PC-9 (cell line): ENCODE measurements around the gene UBAP1. TPM values are rescaled to one million over a fixed set of nuclear protein-coding genes. Genes with fewer than 3 reads are reported as not detected.

Source experiments
- BruUV-seq: library from RNA; stranded (reverse); fragments of 400-500 nt; replicated peaks from 2 replicates; lab custom pipeline; 2021; lab: Mats Ljungman, UMichigan
- CTCF ChIA-PET: fragments of 300-600 bp; sonication (Branson Sonifier 250); formaldehyde crosslinking; loops from one replicate; lab custom pipeline; 2022; ENCODE audit warnings: antibody characterized with exemption; lab: Charles Lee
- POLR2A ChIA-PET: fragments of 300-600 bp; sonication (Branson Sonifier 250); formaldehyde crosslinking; loops from one replicate; lab custom pipeline; 2022; ENCODE audit warnings: antibody characterized with exemption; ENCODE audit not compliant: unreplicated experiment; lab: Charles Lee
- DNase-seq, 2 experiments: peaks; one replicate each; pipeline versions ENCODE4 v3.0.0 to v3.0.0-alpha.2; 2015 to 2022; ENCODE audit warnings: mixed read lengths in 1 of 2
- H2AFZ ChIP-seq: fragments of 200-600 bp; sonication (generic); 2 replicates; pipeline ENCODE4 v1.8.1; 2017; ENCODE audit warnings: antibody characterized with exemption
- H3F3A ChIP-seq: fragments of 200-600 bp; sonication (generic); 2 replicates; pipeline ENCODE4 v1.8.1; 2017; ENCODE audit warnings: antibody characterized with exemption, mild to moderate bottlenecking, low read depth; ENCODE audit not compliant: insufficient read depth
- H3K27ac ChIP-seq: fragments of 200-600 bp; sonication (generic); 2 replicates; pipeline ENCODE4 v1.6.1; 2016; ENCODE audit warnings: mixed run types
- H3K27me3 ChIP-seq: fragments of 200-600 bp; sonication (generic); 2 replicates; pipeline ENCODE4 v1.6.1; 2016; ENCODE audit warnings: low read depth, mixed run types; ENCODE audit not compliant: insufficient read depth
- H3K36me3 ChIP-seq: fragments of 200-600 bp; sonication (generic); 2 replicates; pipeline ENCODE4 v1.6.1; 2016; ENCODE audit warnings: low read depth, mixed run types
- H3K4me1 ChIP-seq: fragments of 200-600 bp; sonication (generic); replicated peaks from 2 replicates; pipeline ENCODE4 v1.6.1; 2016; ENCODE audit warnings: mixed run types; ENCODE audit not compliant: insufficient read depth
- H3K4me2 ChIP-seq: fragments of 200-600 bp; sonication (generic); 2 replicates; pipeline ENCODE4 v1.6.1; 2017; ENCODE audit warnings: mixed run types
- H3K4me3 ChIP-seq: fragments of 200-600 bp; sonication (generic); 2 replicates; pipeline ENCODE4 v1.6.1; 2016; ENCODE audit warnings: mixed run types
- H3K79me2 ChIP-seq: fragments of 200-600 bp; sonication (generic); 2 replicates; pipeline ENCODE4 v1.6.1; 2017; ENCODE audit warnings: low read depth, mixed run types
- H3K9me2 ChIP-seq: fragments of 200-600 bp; sonication (generic); 2 replicates; pipeline ENCODE4 v1.8.1; 2017; ENCODE audit warnings: mild to moderate bottlenecking; ENCODE audit not compliant: insufficient read depth
- H3K9me3 ChIP-seq: fragments of 200-600 bp; sonication (generic); 2 replicates; pipeline ENCODE4 v1.8.1; 2016; ENCODE audit warnings: low read depth; ENCODE audit not compliant: insufficient read depth
- H4K20me1 ChIP-seq: fragments of 200-600 bp; sonication (generic); 2 replicates; pipeline ENCODE4 v1.8.1; 2017; ENCODE audit not compliant: insufficient read depth
- EZH2 ChIP-seq: fragments of 200-600 bp; sonication (generic); IDR thresholded peaks from 2 replicates; pipeline ENCODE4 v1.8.0; 2017; ENCODE audit warnings: antibody characterized with exemption, low read depth
- intact Hi-C: fragments of 100-400 bp; cut with micrococcal nuclease; formaldehyde crosslinking; loops from one replicate; pipeline ENCODE4 v1.10.0; 2022; ENCODE audit not compliant: unreplicated experiment
- total RNA-seq: library from RNA; stranded (reverse); gene quantifications from 2 replicates; pipeline ENCODE4 v1.2.3, GENCODE V29; 2021
- TF ChIP-seq, protein P1 (sequence below): fragments of 200-600 bp; sonication (generic); conservative IDR thresholded peaks from 2 replicates; pipeline ENCODE4 v1.6.1; 2017; ENCODE audit warnings: mixed run types, antibody characterized with exemption, mild to moderate bottlenecking, moderate library complexity

Gene UBAP1
- total RNA-seq, 1 experiment from 2014 or later = 33.8 TPM

DNA sequence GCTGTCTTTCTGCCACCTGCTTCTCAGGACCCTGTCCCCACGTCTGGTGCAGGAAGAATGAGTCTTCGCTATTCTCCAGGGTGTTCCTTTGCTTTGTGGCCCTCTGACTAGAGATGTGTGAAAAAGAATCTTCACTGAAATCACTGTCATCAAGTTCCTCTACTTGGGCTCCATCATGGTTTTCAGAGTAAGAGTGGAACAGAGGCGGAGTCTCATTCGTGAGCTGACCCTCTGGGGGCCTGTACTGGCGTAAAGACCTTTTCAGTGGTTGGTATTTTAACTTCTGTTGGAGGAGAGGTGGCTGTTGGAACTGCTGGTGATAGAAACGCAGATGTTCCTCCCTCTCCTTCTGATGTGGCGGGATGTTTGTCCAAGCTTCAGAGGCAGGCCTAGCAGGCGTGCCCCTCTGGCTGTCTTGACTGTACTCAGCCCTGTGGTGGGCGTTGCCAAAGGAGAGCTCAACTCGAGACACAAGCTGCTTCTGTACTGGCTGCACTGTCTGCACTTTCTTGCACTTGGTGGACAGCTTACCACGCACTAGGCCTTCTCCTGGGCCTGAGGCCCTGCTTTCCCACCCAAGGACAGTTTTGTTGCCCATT lies 78.2 kb downstream of the UBAP1 start:
- CTCF ChIA-PET = interaction anchor here (0.6 kb wide), 1 partner anchor 118 kb away, joined by 5 read pairs; no protein-coding TSS in a partner anchor
- TSS peak; percentile 7 for BruUV-seq
- Histone ChIP-seq H3K9me2 (no peaks in the 10 kb centered on the region), H3K9me3 (no peaks in the 10 kb centered on the region), H3K4me2 (no peak overlapping the region), H3K4me1 (peaks cover 27% of the 10 kb centered on the region), H3K79me2 (no peaks in the 10 kb centered on the region), H3K27ac (no peak overlapping the region), H4K20me1 (no peaks in the 10 kb centered on the region), H3K36me3 (no peaks in the 10 kb centered on the region), H3F3A (peaks cover 29% of the 10 kb centered on the region), H2AFZ (no peak overlapping the region), H3K27me3 (no peaks in the 10 kb centered on the region), H3K4me3 (no peak overlapping the region)
- intact Hi-C loops = loop anchor here (10.0 kb wide), 1 partner anchor 348 kb away; no protein-coding TSS in a partner anchor
- no peak for DNase-seq
- TF ChIP-seq EZH2 = no peak
- TF ChIP-seq, protein P1, sequence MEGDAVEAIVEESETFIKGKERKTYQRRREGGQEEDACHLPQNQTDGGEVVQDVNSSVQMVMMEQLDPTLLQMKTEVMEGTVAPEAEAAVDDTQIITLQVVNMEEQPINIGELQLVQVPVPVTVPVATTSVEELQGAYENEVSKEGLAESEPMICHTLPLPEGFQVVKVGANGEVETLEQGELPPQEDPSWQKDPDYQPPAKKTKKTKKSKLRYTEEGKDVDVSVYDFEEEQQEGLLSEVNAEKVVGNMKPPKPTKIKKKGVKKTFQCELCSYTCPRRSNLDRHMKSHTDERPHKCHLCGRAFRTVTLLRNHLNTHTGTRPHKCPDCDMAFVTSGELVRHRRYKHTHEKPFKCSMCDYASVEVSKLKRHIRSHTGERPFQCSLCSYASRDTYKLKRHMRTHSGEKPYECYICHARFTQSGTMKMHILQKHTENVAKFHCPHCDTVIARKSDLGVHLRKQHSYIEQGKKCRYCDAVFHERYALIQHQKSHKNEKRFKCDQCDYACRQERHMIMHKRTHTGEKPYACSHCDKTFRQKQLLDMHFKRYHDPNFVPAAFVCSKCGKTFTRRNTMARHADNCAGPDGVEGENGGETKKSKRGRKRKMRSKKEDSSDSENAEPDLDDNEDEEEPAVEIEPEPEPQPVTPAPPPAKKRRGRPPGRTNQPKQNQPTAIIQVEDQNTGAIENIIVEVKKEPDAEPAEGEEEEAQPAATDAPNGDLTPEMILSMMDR = no peak
- POLR2A ChIA-PET = no interaction called here

DNA sequence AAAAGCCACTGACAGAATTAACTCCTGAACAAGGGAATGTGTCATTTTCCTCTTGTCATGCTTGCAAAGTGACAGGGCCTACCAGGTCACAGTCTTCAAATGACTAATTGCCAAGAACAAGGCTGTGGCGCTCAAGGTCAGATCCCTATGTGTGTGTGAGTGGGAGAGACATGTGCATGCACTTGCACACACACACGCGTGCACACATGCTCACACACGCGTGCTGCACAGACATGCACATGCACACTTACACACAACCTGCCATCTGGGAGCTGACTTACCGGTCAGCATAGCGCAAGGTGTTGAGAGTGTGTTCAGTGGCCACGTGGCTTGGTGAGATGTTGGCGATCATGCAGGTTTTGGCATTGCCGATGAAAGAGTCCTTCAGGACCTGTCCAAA lies 80.5 kb downstream of the UBAP1 start:
- Histone ChIP-seq H3K9me2 (no peaks in the 10 kb centered on the region), H3F3A (peaks cover 16% of the 10 kb centered on the region), H3K4me2 (no peak overlapping the region), H3K36me3 (no peaks in the 10 kb centered on the region), H3K4me3 (no peak overlapping the region), H2AFZ (no peak overlapping the region), H3K9me3 (no peaks in the 10 kb centered on the region), H4K20me1 (no peaks in the 10 kb centered on the region), H3K27ac (no peak overlapping the region), H3K4me1 (peaks cover 13% of the 10 kb centered on the region), H3K79me2 (no peaks in the 10 kb centered on the region), H3K27me3 (no peaks in the 10 kb centered on the region)
- BruUV-seq = no TSS peak
- intact Hi-C loops = loop anchor here (10.0 kb wide), 1 partner anchor 345 kb away; no protein-coding TSS in a partner anchor
- ChIA-PET POLR2A (no interaction called here), CTCF (no interaction called here)
- TF ChIP-seq, protein P1 = no peak
- TF ChIP-seq EZH2 = no peak
- no peak for DNase-seq

- no peak overlapping the region for H3K4me2 ChIP-seq
- intact Hi-C loops = no loop called here
- no peak overlapping the region for H3K4me3 ChIP-seq
- no peaks in the 10 kb centered on the region for H3F3A ChIP-seq
- peak in 1 of 2 experiments; percentile 64 for DNase-seq
- no peaks in the 10 kb centered on the region for H3K27me3 ChIP-seq
- no peaks in the 10 kb centered on the region for H3K4me1 ChIP-seq
- H3K27ac ChIP-seq = no peak overlapping the region
- ChIA-PET POLR2A (interaction anchor here (0.6 kb wide), 1 partner anchor 1661 kb away, joined by 3 read pairs; no protein-coding TSS in a partner anchor), CTCF (interaction anchor here (0.5 kb wide), 1 partner anchor 168 kb away, joined by 5 read pairs; no protein-coding TSS in a partner anchor)
- no peak for TF ChIP-seq EZH2
- TF ChIP-seq, protein P1 = no peak
- no peaks in the 10 kb centered on the region for H3K36me3 ChIP-seq
- no TSS peak for BruUV-seq
- H3K9me2 ChIP-seq = no peaks in the 10 kb centered on the region
- no peaks in the 10 kb centered on the region for H3K79me2 ChIP-seq
- H4K20me1 ChIP-seq = no peaks in the 10 kb centered on the region
- H3K9me3 ChIP-seq = no peaks in the 10 kb centered on the region
- H2AFZ ChIP-seq = no peak overlapping the region
Measured at GRCh38 chr9:34262971-34263370, 84.1 kb downstream of the UBAP1 start.
